GM19023 (cell line): ENCODE results near the gene RAD23B.

Experiments
- ATAC-seq: cut with Tn5 transposase; IDR thresholded peaks from one replicate; pipeline ENCODE4 v1.9.1; 2021; ENCODE audit warnings: mild to moderate bottlenecking, moderate library complexity; ENCODE audit not compliant: unreplicated experiment

Gene RAD23B

GRCh38 chr9:107334103-107334776 lies 51.2 kb downstream of the RAD23B start:
- ATAC-seq: no peak

- ATAC-seq: no peak
Measured at GRCh38 chr9:107335331-107335730, 52.3 kb downstream of the RAD23B start.

- ATAC-seq: no peak
Measured at GRCh38 chr9:107336718-107337360, 53.8 kb downstream of the RAD23B start.

GRCh38 chr9:107337676-107338590 lies 54.9 kb downstream of the RAD23B start:
- no peak for ATAC-seq

GRCh38 chr9:107338911-107339659 lies 56.0 kb downstream of the RAD23B start:
- no peak for ATAC-seq

- ATAC-seq: peak; percentile 83
Measured at GRCh38 chr9:107340920-107341632, 58.0 kb downstream of the RAD23B start.

GRCh38 chr9:107342476-107343161 lies 59.5 kb downstream of the RAD23B start:
- no peak for ATAC-seq

- ATAC-seq: no peak
Measured at GRCh38 chr9:107345327-107345726, 62.2 kb downstream of the RAD23B start.

GRCh38 chr9:107348836-107349235 lies 65.8 kb downstream of the RAD23B start:
- no peak for ATAC-seq

- ATAC-seq: no peak
Measured at GRCh38 chr9:107350443-107350842, 67.4 kb downstream of the RAD23B start.

GRCh38 chr9:107351382-107352045 lies 68.4 kb downstream of the RAD23B start:
- no peak for ATAC-seq

GRCh38 chr9:107355394-107355793 lies 72.3 kb downstream of the RAD23B start:
- no peak for ATAC-seq

GRCh38 chr9:107358986-107359385 lies 75.9 kb downstream of the RAD23B start:
- ATAC-seq: no peak

GRCh38 chr9:107360098-107360497 lies 77.0 kb downstream of the RAD23B start:
- ATAC-seq: no peak

- ATAC-seq: no peak
Measured at GRCh38 chr9:107361816-107362215, 78.7 kb downstream of the RAD23B start.

GRCh38 chr9:107363516-107364152 lies 80.6 kb downstream of the RAD23B start:
- ATAC-seq: no peak

GRCh38 chr9:107367727-107368502 lies 84.8 kb downstream of the RAD23B start:
- no peak for ATAC-seq

- ATAC-seq: no peak
Measured at GRCh38 chr9:107368696-107369095, 85.6 kb downstream of the RAD23B start.
